Left lung (tissue), 10 donors: ENCODE data around the gene STAT5B. TPM values are rescaled to one million over a fixed set of nuclear protein-coding genes. Genes with fewer than 3 reads are reported as not detected.
A peak's percentile ranks its signal among the peaks of the same experiment; 100 is the strongest.

ENCODE experiments used
- ATAC-seq: fragments of 200-7000 bp; cut with Tn5 transposase; one replicate; pipeline ENCODE4 v1.9.1; 2020; ENCODE audit warnings: moderate library complexity
- DNase-seq, 4 donors: peaks; one replicate each; pipeline ENCODE4 v3.0.0-alpha.2; 2013 to 2020
- H3K27ac ChIP-seq, 2 donors: fragments of 200-600 bp; sonication (generic) in 1 of 2; one replicate each; pipeline versions ENCODE4 v1.5.0 to v1.8.0; 2020 to 2021
- H3K27me3 ChIP-seq, 2 donors: fragments of 200-600 bp; sonication (generic) in 1 of 2; one replicate each; pipeline versions ENCODE4 v1.5.0 to v1.8.0; 2020 to 2021
- H3K36me3 ChIP-seq, 2 donors: fragments of 200-600 bp; sonication (generic) in 1 of 2; one replicate each; pipeline versions ENCODE4 v1.5.0 to v1.8.0; 2020 to 2021
- H3K4me1 ChIP-seq, 2 donors: fragments of 200-600 bp; one replicate each; pipeline ENCODE4 v1.8.0; 2021
- H3K4me3 ChIP-seq, 2 donors: fragments of 200-600 bp; sonication (generic) in 1 of 2; one replicate each; pipeline versions ENCODE4 v1.5.0 to v1.8.0; 2020 to 2021; ENCODE audit warnings: mild to moderate bottlenecking in 1 of 2
- H3K9me3 ChIP-seq, 2 donors: fragments of 200-600 bp; sonication (generic) in 1 of 2; one replicate each; pipeline versions ENCODE4 v1.5.0 to v1.8.0; 2020 to 2021
- intact Hi-C, 2 donors: fragments of 100-400 bp; cut with DNase I; formaldehyde crosslinking; loops; one replicate each; pipeline versions ENCODE4 v1.11.2 to v1.14.2; 2022
- polyA plus RNA-seq, 6 donors: library from polyadenylated mRNA; unstranded; fragments of 120-200 nt; gene quantifications; one replicate each; pipeline ENCODE4 v1.2.1, GENCODE V29; 2013; ENCODE audit not compliant: insufficient read length in 6 of 6
- total RNA-seq, 2 donors: library from RNA; stranded (reverse); fragmentation: NEBNext Ultra II Directional; extraction: Animal tissue kit (Norgen Biotek cat#: 25700); gene quantifications; one replicate each; pipeline ENCODE4 v1.2.1, GENCODE V29; 2021
- TF ChIP-seq, protein P1 (sequence below), 2 donors: fragments of 200-600 bp; sonication (generic) in 1 of 2; IDR thresholded peaks; one replicate each; pipeline versions ENCODE4 v1.5.0 to v1.8.0; 2021; ENCODE audit warnings: antibody characterized with exemption in 2 of 2
- donor health status: DM: no; HTN: yes; CAD: no.
- donor health status: DM: no; HTN: no; CAD: no.

STAT5B gene
- total and polyA plus RNA-seq, 8 donors: 41.5 to 70.9 (median 57.4) TPM

DNA sequence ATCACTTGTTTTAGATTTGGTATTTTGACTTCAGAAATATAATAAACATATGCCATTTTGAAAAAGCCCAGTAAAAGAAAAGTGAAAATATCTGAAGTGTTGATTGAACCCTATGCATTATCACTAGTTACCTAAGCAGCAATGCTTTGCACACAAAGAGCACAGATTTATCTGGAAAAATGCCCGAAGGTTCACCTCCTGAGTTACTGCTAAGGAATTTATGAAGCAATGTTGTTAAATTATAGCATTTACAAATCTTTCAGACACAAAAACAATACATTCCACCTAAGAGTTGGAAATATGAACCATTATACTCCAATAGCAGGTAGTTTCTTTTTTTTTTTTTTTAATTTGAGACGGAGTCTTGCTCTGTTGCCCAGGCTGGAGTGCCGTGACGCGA, 43.0 kb downstream of the STAT5B start:
- intact Hi-C loops: no loop called here
- Histone ChIP-seq H3K9me3 (no peaks in the 10 kb centered on the region), H3K4me1 (peaks cover 0 to 19% of the 10 kb centered on the region in 2 donors), H3K27ac (no peak overlapping the region), H3K4me3 (no peak overlapping the region), H3K27me3 (no peaks in the 10 kb centered on the region), H3K36me3 (peaks cover 0 to 7% of the 10 kb centered on the region in 2 donors)
- TF ChIP-seq, protein P1, sequence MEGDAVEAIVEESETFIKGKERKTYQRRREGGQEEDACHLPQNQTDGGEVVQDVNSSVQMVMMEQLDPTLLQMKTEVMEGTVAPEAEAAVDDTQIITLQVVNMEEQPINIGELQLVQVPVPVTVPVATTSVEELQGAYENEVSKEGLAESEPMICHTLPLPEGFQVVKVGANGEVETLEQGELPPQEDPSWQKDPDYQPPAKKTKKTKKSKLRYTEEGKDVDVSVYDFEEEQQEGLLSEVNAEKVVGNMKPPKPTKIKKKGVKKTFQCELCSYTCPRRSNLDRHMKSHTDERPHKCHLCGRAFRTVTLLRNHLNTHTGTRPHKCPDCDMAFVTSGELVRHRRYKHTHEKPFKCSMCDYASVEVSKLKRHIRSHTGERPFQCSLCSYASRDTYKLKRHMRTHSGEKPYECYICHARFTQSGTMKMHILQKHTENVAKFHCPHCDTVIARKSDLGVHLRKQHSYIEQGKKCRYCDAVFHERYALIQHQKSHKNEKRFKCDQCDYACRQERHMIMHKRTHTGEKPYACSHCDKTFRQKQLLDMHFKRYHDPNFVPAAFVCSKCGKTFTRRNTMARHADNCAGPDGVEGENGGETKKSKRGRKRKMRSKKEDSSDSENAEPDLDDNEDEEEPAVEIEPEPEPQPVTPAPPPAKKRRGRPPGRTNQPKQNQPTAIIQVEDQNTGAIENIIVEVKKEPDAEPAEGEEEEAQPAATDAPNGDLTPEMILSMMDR (IDR thresholded peaks at IDR 0.05): no peak
- DNase-seq (no peak), ATAC-seq (no peak)

DNA sequence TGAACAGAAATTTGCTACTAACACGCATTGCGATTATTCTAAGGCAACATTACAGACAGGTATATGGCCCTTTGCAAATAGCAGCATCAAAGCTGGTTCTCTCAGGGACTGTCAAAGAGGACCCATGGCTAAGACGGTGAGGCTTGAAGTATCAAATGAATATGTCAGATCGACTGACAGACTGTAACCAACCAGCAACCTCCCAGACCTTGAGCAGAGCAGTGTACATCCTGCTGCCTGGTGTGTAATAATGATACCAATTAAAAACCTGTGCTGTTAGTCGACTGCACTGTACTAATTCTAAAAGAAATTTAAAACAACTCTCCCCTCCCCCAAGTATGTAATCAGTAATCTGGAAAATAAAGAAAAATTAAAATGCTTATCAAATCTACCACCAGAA, 46.0 kb downstream of the STAT5B start:
- ATAC-seq (no peak), DNase-seq (no peak)
- Histone ChIP-seq H3K27me3 (no peaks in the 10 kb centered on the region), H3K27ac (no peak overlapping the region), H3K4me1 (peaks cover 0 to 40% of the 10 kb centered on the region in 2 donors), H3K9me3 (no peaks in the 10 kb centered on the region), H3K36me3 (peaks cover 0 to 10% of the 10 kb centered on the region in 2 donors), H3K4me3 (no peak overlapping the region)
- TF ChIP-seq, protein P1 (IDR thresholded peaks at IDR 0.05): no peak
- intact Hi-C loops: no loop called here

DNA sequence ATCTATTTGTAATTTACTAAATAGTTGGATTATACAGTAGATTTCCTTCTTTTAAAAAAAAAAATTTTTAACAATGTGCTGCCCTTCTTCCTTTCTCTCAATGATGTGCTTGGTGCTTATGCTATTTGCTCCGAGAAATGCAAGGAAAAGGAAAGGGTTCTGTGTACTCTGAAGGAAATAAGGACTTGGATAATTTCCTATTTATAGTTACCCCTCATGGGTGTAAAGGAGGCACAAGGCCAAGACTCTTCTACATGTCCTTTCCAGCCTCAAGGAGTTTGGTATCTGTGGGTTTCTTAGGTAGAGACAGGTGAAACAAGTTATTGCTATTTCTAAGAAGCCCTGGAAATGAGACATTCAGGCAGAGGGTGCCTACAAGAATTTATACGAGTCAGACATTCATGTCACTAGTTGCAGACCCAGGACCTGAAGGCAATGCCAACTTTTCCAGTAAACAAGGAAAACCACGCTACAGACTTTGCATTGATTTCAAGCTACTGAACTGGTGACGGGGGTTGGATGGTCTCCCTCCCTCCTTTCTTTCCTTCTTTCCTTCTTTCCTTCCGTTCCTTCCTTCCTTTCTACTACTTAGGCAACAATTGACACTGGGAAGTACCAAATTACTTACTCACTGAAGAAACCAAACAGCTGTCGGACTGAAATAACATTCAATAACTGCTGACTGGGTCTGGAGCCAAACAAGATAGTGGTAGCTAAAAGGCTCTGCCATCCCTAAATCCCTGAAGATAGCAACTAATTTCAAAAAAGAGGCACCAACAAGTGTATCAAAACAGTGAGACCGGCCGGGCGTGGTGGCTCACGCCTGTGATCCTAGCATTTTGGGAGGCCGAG, 48.1 kb downstream of the STAT5B start:
- peaks cover 0 to 28% of the 10 kb centered on the region in 2 donors for H3K36me3 ChIP-seq
- intact Hi-C loops: no loop called here
- ATAC-seq (no peak), DNase-seq (peak in 1 of 4 donors; percentile 53)
- H3K9me3 ChIP-seq: no peaks in the 10 kb centered on the region
- H3K4me3 ChIP-seq: no peak overlapping the region
- peaks cover 0 to 34% of the 10 kb centered on the region in 2 donors for H3K4me1 ChIP-seq
- H3K27me3 ChIP-seq: no peaks in the 10 kb centered on the region
- peak overlapping the region in 1 of 2 donors; percentile 57 for H3K27ac ChIP-seq
- TF ChIP-seq, protein P1 (IDR thresholded peaks at IDR 0.05): no peak

DNA sequence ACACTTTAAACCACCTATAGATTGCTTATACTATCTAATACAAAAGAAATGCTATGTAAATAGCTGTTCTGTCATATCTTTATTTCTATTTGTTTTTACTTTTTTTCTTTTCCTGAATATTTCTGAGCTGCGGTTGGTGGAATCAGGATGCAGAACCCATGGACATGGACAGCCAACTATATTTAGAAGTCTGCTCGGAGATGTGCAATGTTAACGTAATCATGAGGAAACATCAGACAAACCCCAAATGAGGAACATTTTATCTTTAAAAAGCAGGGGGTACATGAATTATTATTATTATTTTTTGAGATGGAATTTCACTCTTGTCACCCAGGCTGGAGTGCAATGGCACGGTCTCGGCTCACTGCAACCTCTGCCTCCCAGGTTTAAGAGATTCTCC, 50.5 kb downstream of the STAT5B start:
- H3K9me3 ChIP-seq: no peaks in the 10 kb centered on the region
- peaks cover 0 to 34% of the 10 kb centered on the region in 2 donors for H3K4me1 ChIP-seq
- H3K4me3 ChIP-seq: no peak overlapping the region
- H3K27me3 ChIP-seq: no peaks in the 10 kb centered on the region
- ATAC-seq (no peak), DNase-seq (no peak)
- intact Hi-C loops: no loop called here
- H3K27ac ChIP-seq: peak overlapping the region in 1 of 2 donors; percentile 23
- TF ChIP-seq, protein P1 (IDR thresholded peaks at IDR 0.05): no peak
- H3K36me3 ChIP-seq: peaks cover 0 to 44% of the 10 kb centered on the region in 2 donors

DNA sequence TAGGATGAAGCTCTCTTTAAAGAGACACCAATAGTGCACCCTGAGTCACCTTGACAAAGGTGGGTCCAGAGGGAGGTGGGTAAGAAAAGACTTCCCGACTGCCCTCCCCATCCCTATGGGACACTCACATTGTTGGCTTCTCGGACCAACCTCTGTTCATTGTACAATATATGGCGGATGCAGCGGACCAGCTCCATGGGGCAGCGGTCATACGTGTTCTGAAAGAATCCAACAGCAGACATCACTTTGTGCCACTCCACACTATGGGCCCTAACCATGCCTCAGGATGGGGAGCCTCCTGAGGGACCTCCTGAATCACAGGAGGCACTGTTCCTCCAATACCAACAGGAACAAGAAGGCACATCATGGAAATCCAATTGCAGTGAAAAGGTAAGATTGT, 51.5 kb downstream of the STAT5B start:
- intact Hi-C loops: no loop called here
- DNase-seq: no peak
- no peak for ATAC-seq
- H3K4me1 ChIP-seq: peaks cover 0 to 34% of the 10 kb centered on the region in 2 donors
- TF ChIP-seq, protein P1 (IDR thresholded peaks at IDR 0.05): no peak
- H3K36me3 ChIP-seq: peaks cover 0 to 51% of the 10 kb centered on the region in 2 donors
- H3K9me3 ChIP-seq: no peaks in the 10 kb centered on the region
- no peak overlapping the region for H3K4me3 ChIP-seq
- H3K27ac ChIP-seq: no peak overlapping the region
- H3K27me3 ChIP-seq: no peaks in the 10 kb centered on the region
